ENCODE measurements around the gene ATP11A.

ATP11A gene

GRCh38 chr13:112887151-112887550, 197.3 kb downstream of the ATP11A start:
- Histone ChIP-seq H3K9ac (ENCODE audit: low read depth, low read length) (no peak overlapping the region), H3K36me3 (ENCODE audit: insufficient read depth, low read length) (peaks cover 21% of the 10 kb centered on the region), H3K27ac (ENCODE audit: low read length) (no peak overlapping the region), H3K9me3 (ENCODE audit: insufficient read depth, low read length, severe bottlenecking) (no peaks in the 10 kb centered on the region), H3K4me3 (ENCODE audit: low read depth in 1 of 2, low read length in 2 of 2) (no peak overlapping the region), H2AFZ (ENCODE audit: low read depth, low read length) (no peak overlapping the region), H3K4me1 (ENCODE audit: insufficient read depth, low read length) (no peaks in the 10 kb centered on the region), H4K20me1 (ENCODE audit: insufficient read depth, low read length) (no peaks in the 10 kb centered on the region; the same call in 1 of the 2 replicates), H3K27me3 (ENCODE audit: insufficient read depth, low read length, poor library complexity) (no peaks in the 10 kb centered on the region), H3K4me2 (ENCODE audit: insufficient read depth, low read length) (no peak overlapping the region), H3K79me2 (ENCODE audit: insufficient read depth, low read length) (no peaks in the 10 kb centered on the region)
- TF ChIP-seq CTCF (IDR thresholded peaks at IDR 0.05; ENCODE audit: borderline replicate concordance, extremely low read depth, low read length, poor library complexity, severe bottlenecking), result no peak
- TF ChIP-seq EZH2 (IDR thresholded peaks at IDR 0.05; ENCODE audit: borderline replicate concordance, low read depth, low read length, severe bottlenecking), result no peak
- ATAC-seq (ENCODE audit: insufficient read depth, low read depth) (0 out of 3 replicates have a peak, but pooled peaks have one; percentile 20), DNase-seq (no peak)

GRCh38 chr13:112887557-112887991, 197.7 kb downstream of the ATP11A start:
- no peak for DNase-seq
- Histone ChIP-seq H3K27ac (ENCODE audit: low read length) (no peak overlapping the region), H3K4me1 (ENCODE audit: insufficient read depth, low read length) (no peaks in the 10 kb centered on the region), H3K9ac (ENCODE audit: low read depth, low read length) (no peak overlapping the region), H3K9me3 (ENCODE audit: insufficient read depth, low read length, severe bottlenecking) (no peaks in the 10 kb centered on the region), H3K4me2 (ENCODE audit: insufficient read depth, low read length) (no peak overlapping the region), H3K36me3 (ENCODE audit: insufficient read depth, low read length) (peaks cover 17% of the 10 kb centered on the region), H3K4me3 (ENCODE audit: low read depth in 1 of 2, low read length in 2 of 2) (no peak overlapping the region), H2AFZ (ENCODE audit: low read depth, low read length) (no peak overlapping the region), H3K27me3 (ENCODE audit: insufficient read depth, low read length, poor library complexity) (peaks cover 2% of the 10 kb centered on the region), H3K79me2 (ENCODE audit: insufficient read depth, low read length) (no peaks in the 10 kb centered on the region), H4K20me1 (ENCODE audit: insufficient read depth, low read length) (no peaks in the 10 kb centered on the region; the same call in 1 of the 2 replicates)
- no peak for ATAC-seq (ENCODE audit: insufficient read depth, low read depth)
- TF ChIP-seq CTCF (IDR thresholded peaks at IDR 0.05; ENCODE audit: borderline replicate concordance, extremely low read depth, low read length, poor library complexity, severe bottlenecking) (no peak), EZH2 (IDR thresholded peaks at IDR 0.05; ENCODE audit: borderline replicate concordance, low read depth, low read length, severe bottlenecking) (no peak)

GRCh38 chr13:112888238-112889111, 198.6 kb downstream of the ATP11A start:
- no peak overlapping the region for H3K4me3 ChIP-seq (ENCODE audit: low read depth in 1 of 2, low read length in 2 of 2)
- H3K36me3 ChIP-seq (ENCODE audit: insufficient read depth, low read length), result peaks cover 12% of the 10 kb centered on the region
- TF ChIP-seq CTCF (IDR thresholded peaks at IDR 0.05; ENCODE audit: borderline replicate concordance, extremely low read depth, low read length, poor library complexity, severe bottlenecking), result no peak
- no peak for TF ChIP-seq EZH2 (IDR thresholded peaks at IDR 0.05; ENCODE audit: borderline replicate concordance, low read depth, low read length, severe bottlenecking)
- H4K20me1 ChIP-seq (ENCODE audit: insufficient read depth, low read length), result no peaks in the 10 kb centered on the region
- H3K27me3 ChIP-seq (ENCODE audit: insufficient read depth, low read length, poor library complexity), result peaks cover 3% of the 10 kb centered on the region
- H3K4me1 ChIP-seq (ENCODE audit: insufficient read depth, low read length), result no peaks in the 10 kb centered on the region
- H3K27ac ChIP-seq (ENCODE audit: low read length), result no peak overlapping the region
- no peaks in the 10 kb centered on the region for H3K79me2 ChIP-seq (ENCODE audit: insufficient read depth, low read length)
- H3K4me2 ChIP-seq (ENCODE audit: insufficient read depth, low read length), result no peak overlapping the region
- ATAC-seq (ENCODE audit: insufficient read depth, low read depth), result peak; percentile 24; the same call in 1 of the 3 replicates
- no peak for DNase-seq
- H3K9me3 ChIP-seq (ENCODE audit: insufficient read depth, low read length, severe bottlenecking), result no peaks in the 10 kb centered on the region
- H3K9ac ChIP-seq (ENCODE audit: low read depth, low read length), result no peak overlapping the region
- H2AFZ ChIP-seq (ENCODE audit: low read depth, low read length), result no peak overlapping the region

Measured in DND-41 (cell line).